ENCODE data around the gene STARD8. TPM values are rescaled to one million over a fixed set of nuclear protein-coding genes. Genes with fewer than 3 reads are reported as not detected.

STARD8 gene
- total RNA-seq, 2 donors from 2014 or later = 1.6 to 2.3 TPM

GRCh38 chrX:68640661-68641060, 6.8 kb upstream of the STARD8 start:
- Histone ChIP-seq H3K9ac (ENCODE audit: low read depth in 2 of 2, low read length in 2 of 2) (no peak overlapping the region), H3K4me1 (no peaks in the 10 kb centered on the region), H3K27me3 (no peaks in the 10 kb centered on the region), H3K4me3 (no peak overlapping the region), H3K27ac (no peak overlapping the region), H3K36me3 (no peaks in the 10 kb centered on the region), H3K9me3 (no peaks in the 10 kb centered on the region)
- intact Hi-C loops (cut with DNase I) = no loop called here
- no peak for TF ChIP-seq CTCF (IDR thresholded peaks at IDR 0.05)
- DNase-seq = no peak

GRCh38 chrX:68644861-68645260, 2.6 kb upstream of the STARD8 start:
- no peak for TF ChIP-seq CTCF (IDR thresholded peaks at IDR 0.05)
- Histone ChIP-seq H3K4me3 (no peak overlapping the region), H3K9me3 (no peaks in the 10 kb centered on the region), H3K36me3 (no peaks in the 10 kb centered on the region), H3K27me3 (peaks cover 14% of the 10 kb centered on the region), H3K4me1 (no peaks in the 10 kb centered on the region), H3K9ac (ENCODE audit: low read depth in 2 of 2, low read length in 2 of 2) (no peak overlapping the region), H3K27ac (no peak overlapping the region)
- DNase-seq = no peak
- intact Hi-C loops (cut with DNase I) = no loop called here

- intact Hi-C loops (cut with DNase I) = no loop called here
- H3K27ac ChIP-seq = no peak overlapping the region
These were observed 1.0 kb upstream of the STARD8 start for GRCh38 chrX:68646421-68646820.

GRCh38 chrX:68648960-68649359, 1.5 kb downstream of the STARD8 start:
- TF ChIP-seq CTCF (IDR thresholded peaks at IDR 0.05) = no peak
- no peak for DNase-seq
- Histone ChIP-seq H3K4me3 (no peak overlapping the region), H3K27me3 (peaks cover 14% of the 10 kb centered on the region), H3K36me3 (no peaks in the 10 kb centered on the region), H3K4me1 (no peaks in the 10 kb centered on the region), H3K9me3 (no peaks in the 10 kb centered on the region), H3K27ac (no peak overlapping the region), H3K9ac (ENCODE audit: low read depth in 2 of 2, low read length in 2 of 2) (no peak overlapping the region)
- intact Hi-C loops (cut with DNase I) = no loop called here

More at GRCh38 chrX:68646421-68646820, 1.0 kb upstream of the STARD8 start:
- peaks cover 14% of the 10 kb centered on the region for H3K27me3 ChIP-seq
- H3K36me3 ChIP-seq = no peaks in the 10 kb centered on the region
- no peak overlapping the region for H3K9ac ChIP-seq (ENCODE audit: low read depth in 2 of 2, low read length in 2 of 2)
- H3K9me3 ChIP-seq = no peaks in the 10 kb centered on the region
- TF ChIP-seq CTCF (IDR thresholded peaks at IDR 0.05) = no peak
- H3K4me3 ChIP-seq = no peak overlapping the region
- no peaks in the 10 kb centered on the region for H3K4me1 ChIP-seq
- DNase-seq = no peak

GRCh38 chrX:68650491-68650890, 3.0 kb downstream of the STARD8 start:
- no peaks in the 10 kb centered on the region for H3K36me3 ChIP-seq
- intact Hi-C loops (cut with DNase I) = no loop called here
- no peak overlapping the region for H3K4me3 ChIP-seq
- TF ChIP-seq CTCF (IDR thresholded peaks at IDR 0.05) = no peak
- peaks cover 14% of the 10 kb centered on the region for H3K27me3 ChIP-seq
- no peak overlapping the region for H3K27ac ChIP-seq
- no peak for DNase-seq
- no peaks in the 10 kb centered on the region for H3K9me3 ChIP-seq
- H3K4me1 ChIP-seq = no peaks in the 10 kb centered on the region
- no peak overlapping the region for H3K9ac ChIP-seq (ENCODE audit: low read depth in 2 of 2, low read length in 2 of 2)

GRCh38 chrX:68651110-68651509, 3.6 kb downstream of the STARD8 start:
- Histone ChIP-seq H3K4me1 (no peaks in the 10 kb centered on the region), H3K9me3 (no peaks in the 10 kb centered on the region), H3K4me3 (no peak overlapping the region), H3K36me3 (no peaks in the 10 kb centered on the region), H3K9ac (ENCODE audit: low read depth in 2 of 2, low read length in 2 of 2) (no peak overlapping the region), H3K27ac (no peak overlapping the region), H3K27me3 (peaks cover 14% of the 10 kb centered on the region)
- no peak for TF ChIP-seq CTCF (IDR thresholded peaks at IDR 0.05)
- intact Hi-C loops (cut with DNase I) = no loop called here
- no peak for DNase-seq
